H7 (cell line): Measurements from ENCODE around the gene RAPGEF6. TPM values are rescaled to one million over a fixed set of nuclear protein-coding genes. Genes with fewer than 3 reads are reported as not detected.
"Not testable (repeated sequence)": the region's sequence is repeated elsewhere in the genome, so short reads cannot be mapped to it uniquely, and the experiment has no call there.

Source experiments
- DNase-seq: peaks from one replicate; pipeline ENCODE4 v3.0.0; 2012
- H3K27me3 ChIP-seq: 2 replicates; pipeline ENCODE4 v1.6.0; 2011; ENCODE audit warnings: mild to moderate bottlenecking, low read length; ENCODE audit not compliant: control insufficient read depth, insufficient read depth
- H3K36me3 ChIP-seq: replicated peaks from 2 replicates; pipeline ENCODE4 v1.5.1; 2011; ENCODE audit warnings: low read length; ENCODE audit not compliant: control insufficient read depth, insufficient read depth
- H3K4me3 ChIP-seq: 2 replicates; pipeline ENCODE4 v1.5.1; 2011; ENCODE audit warnings: low read depth, mild to moderate bottlenecking, control low read depth, low read length, moderate library complexity; ENCODE audit not compliant: insufficient read depth
- total RNA-seq: library from RNA; depleted of rRNA; stranded (reverse); fragments of >200 nt; shearing (Covaris generic); gene quantifications from 2 replicates; pipeline ENCODE4 v1.2.3, GENCODE V29; 2014

RAPGEF6 gene
- total RNA-seq, 1 experiment from 2014 or later = 6.1 TPM

DNA sequence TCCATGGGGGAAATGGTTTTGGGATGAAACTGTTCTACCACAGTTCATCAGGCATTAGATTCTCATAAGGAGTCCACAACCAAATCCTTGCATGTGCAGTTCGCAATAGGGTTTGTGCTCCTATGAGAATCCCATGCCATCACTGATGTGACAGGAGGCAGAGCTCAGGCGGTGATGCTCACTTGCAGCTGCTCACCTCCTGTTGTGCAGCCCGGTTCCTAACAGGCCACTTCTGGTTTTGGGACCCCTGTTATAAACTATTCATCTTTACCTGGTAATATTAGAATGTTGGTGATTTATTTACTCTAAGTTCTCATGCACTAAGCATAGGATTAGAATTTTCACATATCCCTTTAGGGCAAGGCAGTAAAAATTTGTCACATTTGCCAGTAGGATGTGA is 248.9 kb downstream of the RAPGEF6 start:
- no peak for DNase-seq
- no peak overlapping the region for H3K4me3 ChIP-seq
- H3K27me3 ChIP-seq = no peaks in the 10 kb centered on the region
- H3K36me3 ChIP-seq = no peaks in the 10 kb centered on the region

DNA sequence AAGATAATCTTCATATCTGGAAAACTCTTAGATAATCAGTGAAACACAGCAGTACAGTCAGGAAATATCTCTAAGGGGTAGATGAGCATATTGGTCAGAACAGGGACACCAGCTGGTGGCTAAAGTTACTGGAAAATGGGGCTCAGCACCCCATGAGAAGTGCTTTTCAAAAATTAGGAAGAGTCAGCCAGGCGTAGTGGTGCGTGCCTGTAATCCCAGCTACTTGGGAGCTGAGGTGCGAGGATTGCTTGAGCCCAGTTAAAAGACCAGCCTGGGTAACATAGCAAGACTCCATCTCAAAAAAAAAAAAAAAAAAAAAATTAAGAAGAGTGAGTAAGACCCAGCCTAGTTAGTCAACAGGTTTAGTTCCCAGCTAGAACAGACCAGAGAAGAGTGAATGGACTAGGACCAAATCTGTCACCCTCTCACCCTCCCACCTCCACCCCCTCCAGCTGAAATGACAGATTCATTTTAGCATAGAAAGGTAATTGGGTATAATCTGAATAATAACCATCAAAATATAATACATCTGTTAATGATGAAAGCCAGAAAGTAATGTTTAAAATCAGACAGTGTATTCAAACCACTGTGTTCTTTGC is 250.3 kb downstream of the RAPGEF6 start:
- Histone ChIP-seq H3K4me3 (no peak overlapping the region), H3K36me3 (no peaks in the 10 kb centered on the region), H3K27me3 (no peaks in the 10 kb centered on the region)
- DNase-seq = no peak

DNA sequence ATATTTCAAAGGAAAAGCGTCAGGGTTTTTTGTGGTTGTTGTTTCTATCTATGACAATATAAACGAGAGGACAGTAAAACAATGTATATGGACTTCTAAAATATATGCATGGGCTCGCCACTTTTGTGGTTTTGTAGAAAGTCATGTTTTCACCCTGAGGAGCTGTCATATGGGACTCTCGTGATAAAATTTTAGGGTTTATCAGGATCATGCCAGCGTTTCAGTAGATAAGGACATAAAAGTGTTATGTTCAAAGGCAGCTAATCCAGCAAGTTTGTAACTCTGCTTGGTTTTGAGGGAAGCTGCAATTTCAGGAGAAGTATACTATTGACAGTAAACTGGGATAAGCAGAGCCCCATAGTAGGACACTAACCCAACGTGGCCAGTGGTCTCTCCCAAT is 250.9 kb downstream of the RAPGEF6 start:
- DNase-seq = no peak
- Histone ChIP-seq H3K27me3 (no peaks in the 10 kb centered on the region), H3K36me3 (no peaks in the 10 kb centered on the region), H3K4me3 (no peak overlapping the region)

DNA sequence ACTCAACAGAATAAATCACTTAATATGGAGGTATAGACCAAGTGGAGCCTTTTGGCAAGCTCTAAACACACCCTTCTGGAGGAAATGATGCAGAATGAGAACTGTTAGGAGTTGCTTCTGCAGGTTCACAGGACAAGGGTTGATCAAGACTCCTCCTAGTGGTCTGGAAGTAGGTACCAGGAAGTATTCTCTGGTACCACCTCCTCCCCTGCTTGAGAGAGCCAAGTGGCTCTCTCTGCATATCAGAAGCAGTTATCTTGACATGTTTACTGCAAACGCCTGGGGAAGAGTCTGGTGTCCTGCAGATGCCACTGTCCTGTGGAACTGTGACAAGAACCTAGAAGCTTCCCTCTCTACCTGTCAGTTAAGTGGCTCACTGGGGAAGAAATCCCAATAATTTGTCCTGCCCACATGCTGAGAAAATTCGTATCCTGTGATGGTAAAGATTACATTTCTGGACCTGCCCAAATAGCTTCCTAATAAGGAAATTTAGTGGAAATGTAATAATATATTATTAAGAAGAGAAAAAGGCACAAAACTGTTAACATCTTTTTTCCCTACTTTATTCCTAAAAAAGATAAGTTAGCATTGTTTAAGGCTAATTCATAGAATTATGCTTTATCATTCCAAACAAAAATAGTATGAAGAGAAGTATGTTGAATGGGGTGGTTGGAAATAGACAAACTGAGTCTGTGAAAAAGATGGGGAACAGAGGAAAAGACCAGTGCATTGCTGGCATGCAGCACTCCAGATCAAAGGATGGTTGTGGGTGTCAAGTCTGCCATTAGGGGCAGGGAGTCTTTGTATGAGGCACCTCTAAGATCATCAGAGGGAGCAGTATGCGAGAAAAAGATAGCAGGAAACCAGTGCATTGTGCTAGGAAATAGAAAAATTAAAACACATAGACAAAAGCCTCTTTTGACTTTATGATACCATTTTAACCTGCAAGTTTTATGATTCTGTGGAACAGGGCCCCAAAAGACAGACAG is 252.3 kb downstream of the RAPGEF6 start:
- peak; percentile 64 for DNase-seq
- Histone ChIP-seq H3K4me3 (no peak overlapping the region), H3K27me3 (no peaks in the 10 kb centered on the region), H3K36me3 (no peaks in the 10 kb centered on the region)

DNA sequence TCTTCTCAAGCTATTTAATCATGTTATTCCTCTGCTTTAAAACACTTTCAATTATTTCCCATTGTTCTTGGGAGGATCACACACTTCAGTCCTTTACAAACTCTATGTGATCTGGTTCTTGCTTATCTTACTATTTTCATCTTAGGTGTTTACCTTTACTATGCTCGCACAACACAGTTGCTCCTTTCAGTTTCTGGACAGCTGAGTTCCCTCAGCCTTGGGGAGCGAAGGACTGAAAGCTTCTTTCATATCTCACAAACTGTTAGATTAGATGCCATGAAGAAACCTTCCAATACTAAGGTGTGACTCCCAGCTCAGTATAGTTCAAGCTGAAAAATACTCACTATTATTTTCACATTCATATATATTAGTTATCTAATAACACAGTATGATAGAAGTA is 253.3 kb downstream of the RAPGEF6 start:
- Histone ChIP-seq H3K4me3 (no peak overlapping the region), H3K27me3 (no peaks in the 10 kb centered on the region), H3K36me3 (no peaks in the 10 kb centered on the region)
- DNase-seq = no peak

DNA sequence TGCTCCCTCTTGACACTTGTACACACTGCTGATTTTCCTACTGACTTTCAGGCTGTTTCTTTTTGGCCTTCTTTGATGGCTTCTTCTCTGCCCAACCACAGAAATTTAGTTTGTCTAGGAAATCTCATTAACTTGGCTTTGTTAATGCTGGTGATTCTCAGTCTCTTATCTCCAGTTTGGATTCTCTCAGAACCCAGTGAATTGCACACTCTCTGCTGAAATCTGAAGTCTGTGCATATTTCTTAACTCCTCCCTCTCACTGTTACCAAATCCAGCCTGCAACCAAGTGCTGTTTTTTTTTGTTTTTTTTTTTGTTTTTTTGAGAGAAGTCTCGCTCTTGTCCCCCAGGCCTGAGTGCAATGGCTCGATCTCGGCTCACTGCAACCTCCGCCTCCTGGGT is 254.0 kb downstream of the RAPGEF6 start:
- no peak for DNase-seq

DNA sequence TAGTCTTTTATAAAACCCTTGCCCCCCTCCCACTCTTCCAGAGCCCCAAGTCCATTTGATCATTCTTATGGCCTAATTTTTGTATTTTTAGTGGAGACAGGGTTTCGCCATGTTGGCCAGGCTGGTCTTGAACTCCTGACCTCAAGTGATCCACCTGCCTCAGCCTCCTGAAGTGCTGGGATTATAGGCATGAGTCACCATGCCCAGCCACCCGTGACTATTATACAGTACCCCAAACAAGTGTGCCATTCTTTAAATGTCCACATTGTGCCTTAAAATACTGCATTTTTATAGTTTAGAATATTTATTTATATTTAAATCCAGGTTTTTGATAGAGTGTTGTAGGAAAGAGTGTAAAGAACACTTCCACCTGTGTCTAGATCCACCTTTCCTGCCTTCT is 254.8 kb downstream of the RAPGEF6 start:
- H3K27me3 ChIP-seq, DNase-seq, H3K4me3 ChIP-seq, H3K36me3 ChIP-seq: not testable (repeated sequence)

More for the DNA sequence above, 254.0 kb downstream of the RAPGEF6 start:
- Histone ChIP-seq H3K4me3 (no peak overlapping the region), H3K36me3 (no peaks in the 10 kb centered on the region), H3K27me3 (no peaks in the 10 kb centered on the region)

DNA sequence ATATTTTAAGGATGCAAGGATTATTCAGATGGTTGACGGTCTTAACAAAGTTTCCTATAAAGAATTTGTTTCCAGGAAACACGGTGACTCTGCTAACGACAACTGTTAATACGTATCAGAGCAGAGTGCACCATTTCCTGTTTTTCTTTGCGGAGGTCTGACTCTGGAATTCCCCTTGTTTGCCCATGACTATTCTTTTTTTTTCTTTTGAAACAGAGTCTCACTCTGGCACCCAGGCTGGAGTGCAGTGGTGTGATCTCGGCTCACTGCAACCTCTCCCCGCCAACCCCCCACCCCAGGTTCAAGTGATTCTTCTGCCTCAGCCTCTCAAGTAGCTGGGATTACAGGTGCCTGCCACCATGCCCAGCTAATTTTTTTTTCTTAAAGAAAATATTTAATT is 255.3 kb downstream of the RAPGEF6 start:
- Histone ChIP-seq H3K27me3 (no peaks in the 10 kb centered on the region), H3K36me3 (no peaks in the 10 kb centered on the region), H3K4me3 (no peak overlapping the region)
- DNase-seq = no peak

DNA sequence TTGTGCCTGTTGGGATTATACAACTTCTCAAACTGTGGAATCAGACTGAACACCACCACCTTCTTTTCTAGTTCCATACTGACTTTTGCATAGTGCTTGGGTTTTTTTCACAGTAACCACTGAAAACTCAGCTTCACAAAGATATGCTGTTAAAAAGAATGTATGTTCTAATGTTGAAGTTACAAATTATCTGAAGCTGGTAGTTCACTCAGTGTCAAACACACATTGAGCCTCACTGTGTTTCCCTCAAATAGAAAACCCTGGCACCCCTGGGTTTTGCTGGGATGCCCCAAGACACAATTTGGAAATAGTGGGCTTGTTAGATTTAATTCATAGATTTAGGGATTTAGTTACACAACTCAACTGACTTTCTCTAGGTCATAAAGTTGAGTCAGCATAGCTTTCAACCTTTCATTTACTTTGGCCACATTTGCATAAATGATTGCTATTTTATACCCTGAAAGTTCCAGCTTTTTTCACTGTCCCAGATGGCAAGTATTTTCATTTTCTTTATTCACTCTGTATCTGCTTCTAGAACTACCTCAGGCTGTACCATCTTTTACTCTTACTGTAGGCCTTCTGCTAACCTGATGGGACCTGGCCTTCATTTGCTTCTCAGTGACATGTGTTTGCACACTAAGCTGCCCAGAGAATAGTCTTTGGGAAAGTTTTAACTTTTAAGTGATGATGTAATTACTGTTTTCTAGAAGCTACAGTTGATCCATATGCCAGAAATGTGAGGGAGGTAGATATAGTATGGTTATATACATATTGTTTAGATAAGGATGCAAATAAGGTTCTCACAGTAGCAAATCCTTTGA is 256.1 kb downstream of the RAPGEF6 start:
- H3K27me3 ChIP-seq = no peaks in the 10 kb centered on the region
- H3K36me3 ChIP-seq = no peaks in the 10 kb centered on the region
- no peak for DNase-seq
- no peak overlapping the region for H3K4me3 ChIP-seq

DNA sequence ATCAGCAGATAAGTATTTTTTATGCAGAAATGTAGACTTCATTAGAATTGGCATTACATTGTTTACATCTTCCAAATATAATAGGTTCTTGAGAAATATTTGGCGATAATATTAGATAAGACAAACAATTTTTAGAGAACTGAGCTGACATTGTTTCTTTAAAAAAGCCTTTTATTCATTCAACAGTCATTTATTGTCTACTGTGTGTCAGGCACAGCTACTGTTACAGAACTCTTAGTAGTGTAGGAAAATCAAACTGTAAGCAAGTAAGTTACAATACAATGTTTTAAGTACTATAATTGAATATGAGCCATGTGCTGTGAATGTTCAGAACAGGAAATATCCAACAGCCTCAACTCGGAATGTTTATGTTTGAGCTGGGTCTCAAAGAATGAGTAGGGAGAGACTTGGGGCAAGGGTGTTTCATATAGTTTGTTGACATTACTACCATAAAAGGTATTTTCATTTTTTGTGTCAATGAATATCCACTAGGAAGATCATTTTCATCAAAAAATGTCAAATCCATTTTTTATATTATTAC is 257.2 kb downstream of the RAPGEF6 start:
- DNase-seq = no peak
- Histone ChIP-seq H3K36me3 (no peaks in the 10 kb centered on the region), H3K27me3 (no peaks in the 10 kb centered on the region), H3K4me3 (no peak overlapping the region)

DNA sequence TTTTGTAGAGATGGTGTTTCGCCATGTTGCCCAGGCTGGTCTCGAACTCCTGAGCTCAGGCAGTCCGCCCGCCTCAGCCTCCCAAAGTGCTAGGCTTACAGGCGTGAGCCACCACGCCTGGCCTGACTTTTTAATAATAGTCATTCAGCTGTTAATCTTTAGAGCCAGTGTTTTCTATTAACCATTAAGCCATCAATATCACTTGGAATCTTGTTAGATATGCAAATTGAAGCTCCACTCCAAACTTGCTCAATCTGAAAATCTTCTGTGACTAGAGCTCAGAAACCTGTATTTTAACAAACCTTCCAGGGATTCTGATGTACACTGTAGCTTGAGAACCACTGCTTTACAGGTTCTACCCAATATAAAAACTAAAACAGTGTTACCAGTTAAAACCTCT is 257.7 kb downstream of the RAPGEF6 start:
- Histone ChIP-seq H3K27me3 (no peaks in the 10 kb centered on the region), H3K4me3 (no peak overlapping the region), H3K36me3 (no peaks in the 10 kb centered on the region)
- no peak for DNase-seq

DNA sequence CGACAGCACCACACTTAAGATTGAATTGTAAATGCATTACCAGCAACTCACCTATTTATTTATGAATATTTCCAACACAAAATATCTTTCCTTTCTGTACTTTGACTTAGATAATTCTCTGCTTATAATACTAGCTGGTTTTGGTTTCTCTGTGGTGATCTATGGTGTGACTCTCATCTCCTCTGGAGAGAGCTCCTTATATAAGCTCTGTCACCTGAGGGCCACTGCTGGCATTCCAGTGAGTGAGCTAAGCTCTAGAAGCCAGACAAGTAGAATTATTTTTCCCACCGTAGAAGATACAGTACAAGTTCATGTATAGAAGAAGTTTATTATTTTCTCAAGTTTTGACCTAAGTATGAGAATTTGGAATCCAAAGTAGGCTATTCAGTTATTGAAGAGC is 259.7 kb downstream of the RAPGEF6 start:
- DNase-seq = no peak
- Histone ChIP-seq H3K36me3 (no peaks in the 10 kb centered on the region), H3K4me3 (no peak overlapping the region), H3K27me3 (no peaks in the 10 kb centered on the region)
